ENCODE data around the gene IL37.

GRCh38 chr2:112912403-112912802 is 1.4 kb downstream of the IL37 start:
- no peak for TF ChIP-seq EZH2 (IDR thresholded peaks at IDR 0.05; ENCODE audit: low read length, missing control alignments)
- TF ChIP-seq CTCF (conservative IDR thresholded peaks at IDR 0.05 in 1 of 2, IDR thresholded peaks at IDR 0.05 in 1 of 2; ENCODE audit: low read depth in 1 of 2, low read length in 2 of 2): no peak

All from fibroblast of lung (primary cell).